ENCODE measurements around the gene CTDSPL2.
"Not testable (repeated sequence)": the region's sequence is repeated elsewhere in the genome, so short reads cannot be mapped to it uniquely, and the experiment has no call there.

Gene CTDSPL2

GRCh38 chr15:44447772-44448376, 20.4 kb downstream of the CTDSPL2 start:
- ChIA-PET POLR2A (no interaction called here), CTCF (no interaction called here)
- no peak for DNase-seq (ENCODE audit: extremely low spot score)
- TF ChIP-seq CTCF (IDR thresholded peaks at IDR 0.05; ENCODE audit: control extremely low read depth, extremely low read depth, low read depth, missing control alignments), result no peak

DNA sequence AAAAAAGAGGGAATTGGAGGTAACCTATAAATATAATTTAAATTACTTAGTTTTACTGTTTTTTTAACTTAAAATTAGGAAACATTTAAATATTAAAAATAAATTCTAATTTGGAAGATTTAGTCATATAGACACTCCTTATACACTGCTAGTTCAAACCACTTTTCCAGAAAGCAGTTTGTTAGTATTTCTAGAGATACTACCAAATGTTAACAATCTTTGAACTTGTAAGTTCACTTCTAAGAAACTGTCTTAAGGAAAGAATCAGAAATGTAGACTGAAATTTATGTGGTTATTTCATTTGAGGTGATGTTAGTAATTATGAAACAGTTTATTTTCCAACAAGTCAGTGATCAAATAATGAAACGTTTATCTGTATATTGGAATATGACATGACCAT, 22.7 kb downstream of the CTDSPL2 start:
- no peak for DNase-seq (ENCODE audit: extremely low spot score)
- ChIA-PET CTCF (no interaction called here), POLR2A (no interaction called here)
- TF ChIP-seq CTCF (IDR thresholded peaks at IDR 0.05; ENCODE audit: control extremely low read depth, extremely low read depth, low read depth, missing control alignments), result no peak

GRCh38 chr15:44453578-44454283, 26.3 kb downstream of the CTDSPL2 start:
- DNase-seq (ENCODE audit: extremely low spot score); POLR2A ChIA-PET; CTCF ChIA-PET: not testable (repeated sequence)

GRCh38 chr15:44458429-44458828, 31.0 kb downstream of the CTDSPL2 start:
- TF ChIP-seq CTCF (IDR thresholded peaks at IDR 0.05; ENCODE audit: control extremely low read depth, extremely low read depth, low read depth, missing control alignments), result no peak
- POLR2A ChIA-PET, result no interaction called here
- CTCF ChIA-PET, result no interaction called here
- no peak for DNase-seq (ENCODE audit: extremely low spot score)

- POLR2A ChIA-PET, result no interaction called here
- CTCF ChIA-PET, result interaction anchor here (1.0 kb wide), 1 partner anchor 13 kb away, joined by 4 read pairs; no protein-coding TSS in a partner anchor
- no peak for DNase-seq (ENCODE audit: extremely low spot score)
- TF ChIP-seq CTCF (IDR thresholded peaks at IDR 0.05; ENCODE audit: control extremely low read depth, extremely low read depth, low read depth, missing control alignments), result no peak
Observed at GRCh38 chr15:44468709-44469385, 41.4 kb downstream of the CTDSPL2 start.

DNA sequence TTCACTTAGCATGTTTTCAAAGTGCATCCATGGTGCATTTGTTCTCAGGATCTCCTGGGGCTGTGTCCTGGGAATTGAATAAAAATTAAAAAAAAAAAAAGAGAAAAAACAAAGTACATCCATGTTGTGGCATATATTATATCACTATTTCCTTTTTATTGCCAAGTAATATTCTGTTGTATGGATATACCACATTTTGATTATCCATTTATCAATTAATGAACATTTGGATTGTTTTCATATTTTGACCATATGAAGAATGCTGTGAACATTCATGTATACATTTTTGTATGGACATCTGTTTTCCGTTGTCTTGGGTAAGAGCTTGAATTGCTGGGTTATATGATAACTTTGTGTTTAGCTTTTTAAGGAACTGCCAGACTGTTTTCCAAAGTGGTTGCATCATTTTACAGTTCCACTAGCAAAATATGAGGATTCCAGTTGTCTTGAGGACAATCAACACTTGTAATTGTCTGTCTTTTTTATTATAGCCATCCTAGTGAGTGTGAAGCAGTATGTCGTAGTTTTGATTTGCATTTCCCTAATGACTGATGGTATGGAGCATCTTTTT, 44.5 kb downstream of the CTDSPL2 start:
- POLR2A ChIA-PET, result no interaction called here

More for the DNA sequence above, 44.5 kb downstream of the CTDSPL2 start:
- CTCF ChIA-PET, result interaction anchor here (1.1 to 2.5 kb wide), 3 partner anchors 10 to 35 kb away, joined by 3 to 8 read pairs (median 3); no protein-coding TSS in a partner anchor
- no peak for TF ChIP-seq CTCF (IDR thresholded peaks at IDR 0.05; ENCODE audit: control extremely low read depth, extremely low read depth, low read depth, missing control alignments)
- no peak for DNase-seq (ENCODE audit: extremely low spot score)

Data from GM10248 (cell line).